SW480 (cell line): ENCODE data around the gene PRKN.
"Not testable (repeated sequence)": the region's sequence is repeated elsewhere in the genome, so short reads cannot be mapped to it uniquely, and the experiment has no call there.

Experiments used
- DNase-seq: peaks from one replicate; pipeline ENCODE4 v3.0.0-alpha.2; 2016; ENCODE audit warnings: low spot score

The PRKN gene

DNA sequence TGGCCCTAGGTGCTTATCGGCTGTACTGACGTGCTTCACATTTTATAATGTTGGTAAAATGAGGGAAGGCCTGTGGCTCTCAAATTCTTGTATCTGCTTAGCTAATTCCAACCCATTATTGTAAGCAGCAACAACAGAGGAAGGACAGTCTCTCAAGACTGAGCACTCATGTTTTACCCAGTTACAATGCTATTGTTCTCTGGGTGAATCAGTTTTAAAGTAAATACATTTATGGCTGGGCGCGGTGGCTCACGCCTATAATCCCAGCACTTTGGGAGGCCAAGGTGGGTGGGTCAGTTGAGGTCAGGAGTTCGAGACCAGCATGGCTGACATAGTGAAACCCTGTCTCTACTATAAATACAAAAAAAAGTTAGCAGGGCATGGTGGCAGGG lies 194.6 kb downstream of the PRKN start:
- no peak for DNase-seq

- no peak for DNase-seq
Observed at GRCh38 chr6:162532283-162533008, 195.1 kb downstream of the PRKN start.

DNA sequence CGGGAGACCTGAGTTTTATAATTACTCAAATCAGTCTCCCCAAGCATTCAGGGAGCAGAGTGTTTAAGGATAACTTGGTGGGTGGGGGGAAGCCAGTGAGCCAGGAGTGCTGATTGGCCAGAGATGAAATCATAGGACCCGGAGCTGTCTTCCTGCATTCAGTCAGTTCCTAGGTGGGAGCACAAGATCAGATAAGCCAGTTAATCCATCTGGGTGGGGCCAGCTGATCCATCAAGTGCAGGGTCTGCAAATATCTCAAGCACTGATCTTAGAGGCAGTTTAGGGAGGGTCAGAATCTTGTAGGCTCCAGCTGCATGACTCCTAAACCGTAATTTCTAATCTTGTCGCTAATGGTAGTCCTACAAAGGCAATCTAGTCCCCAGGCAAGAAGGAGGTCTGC lies 196.2 kb downstream of the PRKN start:
- DNase-seq, result not testable (repeated sequence)

- no peak for DNase-seq
Observed at GRCh38 chr6:162528538-162528937, 199.0 kb downstream of the PRKN start.

- DNase-seq, result no peak
Observed at GRCh38 chr6:162526960-162527359, 200.6 kb downstream of the PRKN start.

DNA sequence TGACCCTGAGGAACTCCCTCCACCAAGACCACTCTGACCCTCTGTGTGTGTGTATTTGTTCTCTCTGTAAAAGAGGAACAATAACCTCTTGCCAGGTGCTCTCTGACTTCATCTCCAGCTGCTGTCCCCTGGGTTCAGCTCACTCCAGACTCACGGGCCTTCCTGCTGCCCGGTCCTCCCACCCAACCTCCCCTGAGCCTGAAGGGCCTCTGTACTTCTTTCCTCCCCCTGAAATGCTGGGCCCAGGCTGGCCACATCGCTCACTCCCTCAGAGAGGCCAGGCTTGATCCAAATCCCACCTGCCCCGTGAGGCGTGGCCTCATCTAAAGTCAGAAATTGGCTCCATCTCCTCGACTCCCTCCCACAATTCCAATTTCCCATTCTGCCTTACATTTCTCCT lies 202.4 kb downstream of the PRKN start:
- no peak for DNase-seq

DNA sequence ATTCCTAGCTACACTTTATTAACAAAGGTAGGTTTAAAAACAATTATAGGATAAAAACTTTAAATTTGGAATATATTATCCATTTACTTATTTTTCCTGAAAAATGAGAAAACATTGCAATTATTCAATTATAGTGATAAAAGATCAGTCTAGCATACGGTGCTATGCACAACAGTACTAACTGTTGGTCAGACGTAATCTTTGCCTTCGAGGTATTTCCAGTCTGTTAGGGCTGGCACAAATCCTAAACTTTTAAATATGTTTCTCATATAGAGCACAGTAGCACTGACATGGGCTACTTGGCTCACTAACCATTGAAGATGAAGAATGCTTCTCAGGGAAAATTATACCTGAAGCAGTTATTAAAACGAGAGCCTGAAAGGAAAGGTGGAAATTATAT lies 214.8 kb downstream of the PRKN start:
- no peak for DNase-seq

DNA sequence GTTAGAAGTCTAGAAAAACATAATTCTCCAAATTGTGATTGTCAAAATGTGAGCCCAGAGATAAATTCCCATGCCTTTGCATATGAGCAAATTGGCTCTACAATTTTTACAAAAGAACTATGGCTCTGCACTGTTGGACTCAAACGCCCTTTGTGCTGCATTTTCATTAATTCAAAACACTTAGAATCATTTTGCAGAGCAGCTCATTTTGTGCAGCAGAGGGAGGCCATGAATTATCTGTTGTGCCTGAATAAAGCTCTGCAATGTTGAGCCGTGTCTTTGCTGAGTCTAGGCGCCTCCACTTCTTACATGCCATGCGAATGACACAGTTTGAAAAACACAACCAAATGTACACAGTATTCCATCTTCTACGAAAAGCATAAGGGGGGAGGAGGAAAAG lies 230.2 kb downstream of the PRKN start:
- DNase-seq, result no peak

DNA sequence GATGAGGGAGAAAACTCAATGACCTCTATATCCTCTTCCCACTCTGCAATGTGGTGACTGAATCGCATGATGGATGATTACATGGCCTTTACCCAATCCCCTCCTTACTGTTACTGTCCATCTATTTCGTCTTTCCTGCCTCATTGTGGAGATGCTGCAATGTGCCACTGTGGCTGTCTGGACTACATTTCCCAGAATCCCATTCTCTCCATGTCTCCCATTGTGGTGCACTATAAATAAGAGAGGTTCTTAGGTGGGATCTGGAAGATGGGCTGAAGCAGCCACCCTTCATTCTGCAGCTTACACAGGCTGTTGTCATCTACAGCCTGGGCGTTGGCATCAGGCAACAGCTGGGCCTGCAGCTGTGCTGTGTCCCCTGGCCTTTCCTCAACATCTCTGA lies 233.6 kb downstream of the PRKN start:
- DNase-seq, result no peak

- DNase-seq, result no peak
Observed at GRCh38 chr6:162491637-162492036, 235.9 kb downstream of the PRKN start.

GRCh38 chr6:162489101-162489976 lies 238.2 kb downstream of the PRKN start:
- no peak for DNase-seq

DNA sequence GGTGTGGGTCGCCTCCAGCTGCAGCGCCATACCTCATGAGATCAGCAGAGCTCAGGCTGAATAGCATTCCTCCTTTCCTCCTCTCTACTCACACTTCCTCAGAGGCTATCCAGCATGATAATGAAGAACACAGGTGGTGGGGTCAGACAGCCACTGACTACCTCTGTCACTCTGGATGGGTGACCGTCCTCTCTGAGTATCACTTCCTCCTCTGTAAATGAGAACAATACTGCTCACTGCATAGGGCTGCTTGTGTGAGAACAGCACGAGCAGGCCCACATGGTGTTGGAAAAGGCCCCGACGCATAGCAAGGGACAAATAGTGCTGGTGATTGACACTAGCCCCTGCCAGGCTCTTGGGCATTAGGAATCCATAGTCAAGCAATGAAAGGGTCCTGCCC lies 239.1 kb downstream of the PRKN start:
- DNase-seq, result no peak

DNA sequence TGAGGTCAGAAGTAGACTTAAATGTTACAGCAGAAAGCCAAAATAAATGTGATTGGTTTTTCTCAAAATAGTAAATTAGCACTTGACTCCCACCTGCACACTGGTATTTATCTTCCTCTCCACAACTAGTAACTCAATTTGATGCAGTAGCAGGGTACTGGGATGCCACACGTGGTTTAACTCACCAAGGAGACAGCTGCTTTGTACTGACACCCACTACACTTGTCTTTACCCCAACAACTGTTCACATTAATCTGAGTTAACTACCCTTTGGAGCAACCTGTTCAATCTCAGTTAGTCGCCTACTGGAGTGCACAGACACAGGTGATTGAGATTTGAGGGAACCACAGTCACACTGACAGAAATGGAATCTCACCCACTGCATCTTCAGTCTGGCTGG lies 242.1 kb downstream of the PRKN start:
- DNase-seq, result no peak

DNA sequence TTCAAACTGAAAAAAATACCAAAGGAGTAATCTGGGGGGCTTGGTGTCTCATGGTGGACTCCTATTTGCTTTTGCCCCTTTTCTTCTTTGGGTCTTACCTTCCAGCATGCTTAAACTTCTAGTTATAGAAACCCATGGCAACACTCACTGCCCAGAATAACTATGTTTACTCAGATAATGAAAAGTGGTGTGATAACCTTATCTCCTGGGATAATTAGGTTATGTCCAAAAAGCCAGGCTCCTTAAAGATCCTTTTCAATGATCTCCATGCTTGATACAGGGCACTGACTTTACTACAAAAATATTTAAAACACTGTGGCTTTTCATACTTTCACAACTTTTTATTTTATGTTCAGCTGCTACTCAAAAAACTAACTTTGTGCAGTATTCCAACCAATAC lies 245.6 kb downstream of the PRKN start:
- no peak for DNase-seq

DNA sequence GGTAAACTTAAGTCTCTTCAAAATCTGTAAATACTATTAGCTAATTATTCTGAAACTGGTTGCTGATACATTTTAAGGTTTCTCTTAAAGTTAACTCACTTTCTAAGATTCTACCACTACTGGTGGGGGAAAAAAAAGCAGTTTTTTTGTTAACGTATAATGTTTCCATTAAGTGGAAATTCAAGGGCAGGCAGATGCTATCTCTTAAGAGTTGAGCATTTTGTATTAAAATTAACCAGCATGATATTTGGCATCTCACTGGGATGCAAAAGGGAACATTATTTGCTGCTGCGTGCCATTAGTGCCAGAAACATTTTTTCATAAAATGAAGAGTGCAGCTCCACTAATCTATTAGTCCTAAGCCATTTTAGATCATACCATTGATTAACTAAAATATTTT lies 246.2 kb downstream of the PRKN start:
- no peak for DNase-seq

DNA sequence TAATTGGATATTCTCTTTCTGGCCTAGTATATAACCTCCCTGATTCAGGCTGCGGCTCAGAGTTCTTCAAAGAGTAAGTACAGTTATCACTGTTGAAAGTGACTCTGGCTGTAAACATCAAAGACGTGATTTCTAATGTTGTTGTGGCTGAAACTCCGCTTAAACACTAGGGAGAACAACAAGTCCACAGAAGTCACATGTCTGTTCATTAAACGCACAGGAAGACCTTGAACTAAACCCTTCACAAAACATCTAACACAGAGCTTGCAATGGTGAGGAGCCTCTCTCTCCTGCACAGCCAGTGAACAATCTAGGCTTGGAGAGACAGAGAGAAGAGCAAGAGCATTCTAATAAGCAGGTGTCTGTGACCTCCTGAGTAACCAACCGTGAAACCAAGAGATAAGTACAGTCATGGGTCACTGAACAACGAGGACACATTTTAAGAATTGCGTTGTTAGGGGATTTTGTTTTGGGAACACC lies 249.3 kb downstream of the PRKN start:
- DNase-seq, result peak; percentile 7

- DNase-seq, result no peak
Observed at GRCh38 chr6:162474722-162475121, 252.8 kb downstream of the PRKN start.

DNA sequence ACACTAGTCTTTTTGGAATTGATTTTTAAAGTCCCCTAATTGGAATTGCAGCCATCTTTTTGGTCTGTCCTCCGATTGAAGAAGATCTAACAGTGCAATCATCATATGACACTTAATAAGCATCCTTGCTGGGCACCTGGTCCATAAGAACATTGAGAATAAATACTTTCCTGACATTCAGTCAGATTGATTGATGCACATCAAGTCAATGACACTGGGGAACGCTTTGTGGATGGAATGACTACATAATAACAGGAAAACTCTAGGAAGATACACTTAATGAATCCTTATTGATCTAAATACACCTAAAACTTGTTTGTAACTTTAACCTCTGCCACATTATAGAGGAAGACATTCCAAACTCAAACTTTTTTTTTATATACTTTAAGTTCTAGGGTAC lies 255.7 kb downstream of the PRKN start:
- no peak for DNase-seq

DNA sequence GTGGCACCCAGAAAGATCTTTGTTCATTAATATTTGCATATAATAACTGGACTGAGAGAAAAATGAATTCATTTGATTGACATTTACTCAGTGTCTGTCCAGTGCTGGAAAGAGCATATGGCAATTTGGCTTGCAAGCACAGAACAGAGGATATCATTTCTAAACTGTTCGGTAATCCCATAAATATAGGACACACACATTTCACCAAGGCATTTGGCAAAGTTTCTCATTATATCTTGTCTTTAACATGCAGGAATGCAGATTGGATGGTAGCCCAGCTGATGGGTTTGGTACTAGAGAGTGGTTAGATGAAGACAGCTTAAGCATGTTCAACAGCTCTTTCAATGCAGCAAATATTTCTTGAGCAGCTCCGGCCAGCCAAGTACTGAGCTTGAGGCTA lies 259.2 kb downstream of the PRKN start:
- DNase-seq, result no peak

DNA sequence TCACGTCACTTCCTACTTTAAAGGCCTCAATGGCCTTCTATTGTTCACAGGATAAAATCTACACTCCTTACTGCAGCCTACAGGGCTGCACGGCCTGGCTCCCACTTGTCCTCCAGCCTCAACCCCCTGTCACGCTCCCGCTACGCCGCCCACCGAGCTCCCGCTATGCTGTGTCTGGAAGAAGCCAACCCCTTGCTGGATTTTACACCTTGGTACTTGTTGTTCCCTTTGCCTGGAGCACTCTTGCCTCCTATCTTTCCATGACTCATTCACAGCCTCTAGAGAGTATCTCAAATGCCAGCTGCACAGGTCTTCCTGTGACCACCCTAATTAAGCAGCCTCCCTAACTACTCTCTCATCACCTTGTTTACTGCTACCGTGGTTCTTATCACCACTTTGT lies 259.9 kb downstream of the PRKN start:
- no peak for DNase-seq

DNA sequence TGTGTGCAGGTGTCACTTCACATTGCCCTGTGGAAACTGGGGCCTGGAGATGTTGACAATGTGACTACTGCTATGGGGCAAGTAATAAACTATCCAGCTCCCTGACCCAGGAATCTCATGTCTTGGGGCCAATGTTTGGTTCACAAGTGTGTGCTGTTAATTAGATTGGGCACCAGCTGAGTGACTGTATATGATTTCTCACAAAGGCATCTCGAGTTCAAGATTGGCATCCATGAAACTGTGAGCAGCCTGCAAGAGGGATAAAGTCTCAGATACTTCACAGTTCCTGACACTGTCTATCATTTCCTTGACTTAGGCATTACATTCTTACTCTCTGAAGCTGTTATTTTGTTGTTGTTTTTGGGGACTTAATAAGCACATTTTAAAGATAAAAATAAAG lies 264.0 kb downstream of the PRKN start:
- no peak for DNase-seq

DNA sequence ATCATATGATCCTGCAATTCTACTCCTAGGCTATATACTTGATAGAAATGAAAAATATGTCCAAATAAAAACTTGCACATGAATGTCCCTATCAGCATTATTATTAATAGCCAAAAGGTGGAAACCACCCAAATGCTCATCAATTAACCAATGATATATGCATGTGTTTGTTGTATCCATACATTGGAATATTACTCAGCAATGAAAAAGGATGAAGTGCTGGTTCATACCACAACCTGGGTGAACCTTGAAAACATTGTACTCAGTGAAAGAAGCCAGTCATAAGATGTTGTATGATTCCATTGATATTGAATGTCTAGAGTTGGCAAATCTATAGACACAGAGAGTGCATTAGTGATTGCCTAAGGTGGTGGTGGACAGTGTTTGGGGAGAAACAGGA lies 267.6 kb downstream of the PRKN start:
- no peak for DNase-seq

GRCh38 chr6:162450358-162450757 lies 277.2 kb downstream of the PRKN start:
- DNase-seq, result no peak

DNA sequence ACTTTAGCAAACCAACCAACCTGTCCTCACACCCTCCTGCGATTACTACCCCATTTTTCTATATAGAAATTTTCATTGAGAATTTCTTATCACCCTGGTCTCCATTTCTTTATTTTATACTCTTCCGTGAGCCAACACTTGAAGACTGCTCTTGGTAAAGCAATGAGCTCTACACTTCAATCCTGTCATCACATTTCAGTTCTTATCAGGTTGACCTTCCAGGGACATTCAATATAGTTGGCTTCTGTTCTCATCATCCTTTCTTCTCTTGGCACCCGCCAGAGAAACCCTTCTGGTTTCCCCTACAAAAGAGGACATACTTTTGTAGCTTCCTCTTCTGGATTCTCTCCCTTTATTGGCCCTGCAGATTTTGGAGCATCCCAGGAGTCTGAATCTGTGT lies 279.3 kb downstream of the PRKN start:
- no peak for DNase-seq
